PC-9 (cell line): ENCODE data around the gene TMEM108.

ENCODE experiments used
- EZH2 ChIP-seq: fragments of 200-600 bp; sonication (generic); IDR thresholded peaks from 2 replicates; pipeline ENCODE4 v1.8.0; 2017; ENCODE audit warnings: antibody characterized with exemption, low read depth
- TF ChIP-seq, protein P1 (sequence below): fragments of 200-600 bp; sonication (generic); conservative IDR thresholded peaks from 2 replicates; pipeline ENCODE4 v1.6.1; 2017; ENCODE audit warnings: mixed run types, antibody characterized with exemption, mild to moderate bottlenecking, moderate library complexity

GRCh38 chr3:133181392-133182150 is 143.4 kb downstream of the TMEM108 start:
- TF ChIP-seq EZH2: no peak
- TF ChIP-seq, protein P1, sequence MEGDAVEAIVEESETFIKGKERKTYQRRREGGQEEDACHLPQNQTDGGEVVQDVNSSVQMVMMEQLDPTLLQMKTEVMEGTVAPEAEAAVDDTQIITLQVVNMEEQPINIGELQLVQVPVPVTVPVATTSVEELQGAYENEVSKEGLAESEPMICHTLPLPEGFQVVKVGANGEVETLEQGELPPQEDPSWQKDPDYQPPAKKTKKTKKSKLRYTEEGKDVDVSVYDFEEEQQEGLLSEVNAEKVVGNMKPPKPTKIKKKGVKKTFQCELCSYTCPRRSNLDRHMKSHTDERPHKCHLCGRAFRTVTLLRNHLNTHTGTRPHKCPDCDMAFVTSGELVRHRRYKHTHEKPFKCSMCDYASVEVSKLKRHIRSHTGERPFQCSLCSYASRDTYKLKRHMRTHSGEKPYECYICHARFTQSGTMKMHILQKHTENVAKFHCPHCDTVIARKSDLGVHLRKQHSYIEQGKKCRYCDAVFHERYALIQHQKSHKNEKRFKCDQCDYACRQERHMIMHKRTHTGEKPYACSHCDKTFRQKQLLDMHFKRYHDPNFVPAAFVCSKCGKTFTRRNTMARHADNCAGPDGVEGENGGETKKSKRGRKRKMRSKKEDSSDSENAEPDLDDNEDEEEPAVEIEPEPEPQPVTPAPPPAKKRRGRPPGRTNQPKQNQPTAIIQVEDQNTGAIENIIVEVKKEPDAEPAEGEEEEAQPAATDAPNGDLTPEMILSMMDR: no peak
